Osteoblast (primary cell): ENCODE data around the gene MYORG. TPM values are rescaled to one million over a fixed set of nuclear protein-coding genes. Genes with fewer than 3 reads are reported as not detected.

ENCODE experiments used
- DNase-seq: peaks from one replicate; pipeline ENCODE4 v3.0.0; 2011; ENCODE audit warnings: low spot score, mixed read lengths; ENCODE audit not compliant: insufficient read length; ENCODE audit errors: missing footprints
- H2AFZ ChIP-seq: 2 replicates; pipeline ENCODE4 v1.6.0; 2011; ENCODE audit warnings: mild to moderate bottlenecking, low read length
- H3K27ac ChIP-seq: 2 replicates; pipeline ENCODE4 v1.5.1; 2011; ENCODE audit warnings: mild to moderate bottlenecking, low read depth, low read length, moderate library complexity
- H3K27me3 ChIP-seq: 2 replicates; pipeline ENCODE4 v1.6.0; 2012; ENCODE audit warnings: mild to moderate bottlenecking, control low read depth, inconsistent platforms, low read length, moderate library complexity; ENCODE audit not compliant: insufficient read depth
- H3K36me3 ChIP-seq: 2 replicates; pipeline ENCODE4 v1.5.1; 2011; ENCODE audit warnings: mild to moderate bottlenecking, low read length, control low read depth, moderate library complexity; ENCODE audit not compliant: insufficient read depth
- H3K4me1 ChIP-seq: 2 replicates; pipeline ENCODE4 v1.5.1; 2011; ENCODE audit warnings: mild to moderate bottlenecking, low read length, control low read depth, moderate library complexity; ENCODE audit not compliant: insufficient read depth
- H3K4me2 ChIP-seq: 2 replicates; pipeline ENCODE4 v1.6.0; 2011; ENCODE audit warnings: mild to moderate bottlenecking, low read length; ENCODE audit not compliant: insufficient read depth
- H3K4me3 ChIP-seq: fragments of 200-600 bp; sonication (generic); 3 replicates; pipeline ENCODE4 v1.5.1; 2012; ENCODE audit warnings: mild to moderate bottlenecking, low read length, inconsistent platforms; ENCODE audit not compliant: insufficient read depth
- H3K79me2 ChIP-seq: 2 replicates; pipeline ENCODE4 v1.6.0; 2012; ENCODE audit warnings: mild to moderate bottlenecking, low read length, control low read depth, inconsistent platforms; ENCODE audit not compliant: insufficient read depth
- H3K9me3 ChIP-seq: 2 replicates; pipeline ENCODE4 v1.5.1; 2011; ENCODE audit warnings: low read depth, low read length, control low read depth
- H4K20me1 ChIP-seq: 2 replicates; pipeline ENCODE4 v1.6.0; 2012; ENCODE audit warnings: mild to moderate bottlenecking, low read length, control low read depth; ENCODE audit not compliant: insufficient read depth
- CTCF ChIP-seq: IDR thresholded peaks from 2 replicates; pipeline ENCODE4 v1.5.1; 2011; ENCODE audit warnings: mild to moderate bottlenecking, low read depth, low read length, moderate library complexity; ENCODE audit errors: extremely low read depth
- total RNA-seq: library from RNA; depleted of rRNA; stranded (reverse); fragments of >200 nt; gene quantifications from 2 replicates; pipeline ENCODE4 v1.2.3, GENCODE V29; 2012

Gene MYORG
- total RNA-seq, 1 donor: 0.36 TPM

- H2AFZ ChIP-seq: no peak overlapping the region
- DNase-seq: no peak
- H3K9me3 ChIP-seq: no peaks in the 10 kb centered on the region
- no peaks in the 10 kb centered on the region for H3K27me3 ChIP-seq
- no peaks in the 10 kb centered on the region for H3K4me1 ChIP-seq
- peaks cover 8% of the 10 kb centered on the region for H3K36me3 ChIP-seq
- no peak overlapping the region for H3K4me3 ChIP-seq
- H3K27ac ChIP-seq: no peak overlapping the region
- TF ChIP-seq CTCF: no peak
- H3K79me2 ChIP-seq: no peaks in the 10 kb centered on the region
- peaks cover 4% of the 10 kb centered on the region for H4K20me1 ChIP-seq
- no peak overlapping the region for H3K4me2 ChIP-seq
Observed at GRCh38 chr9:34392511-34392910, 15.8 kb upstream of the MYORG start.

- DNase-seq: peak; percentile 14
- no peaks in the 10 kb centered on the region for H3K27me3 ChIP-seq
- TF ChIP-seq CTCF: no peak
- H3K4me1 ChIP-seq: no peaks in the 10 kb centered on the region
- no peak overlapping the region for H3K4me3 ChIP-seq
- H3K36me3 ChIP-seq: no peaks in the 10 kb centered on the region
- no peak overlapping the region for H3K27ac ChIP-seq
- no peaks in the 10 kb centered on the region for H4K20me1 ChIP-seq
- no peak overlapping the region for H3K4me2 ChIP-seq
- no peaks in the 10 kb centered on the region for H3K79me2 ChIP-seq
- no peak overlapping the region for H2AFZ ChIP-seq
- no peaks in the 10 kb centered on the region for H3K9me3 ChIP-seq
Observed at GRCh38 chr9:34387239-34387638, 10.5 kb upstream of the MYORG start.

- H4K20me1 ChIP-seq: no peaks in the 10 kb centered on the region
- H3K4me2 ChIP-seq: no peak overlapping the region
- H3K27ac ChIP-seq: no peak overlapping the region
- DNase-seq: no peak
- H3K27me3 ChIP-seq: no peaks in the 10 kb centered on the region
- TF ChIP-seq CTCF: no peak
- H3K4me1 ChIP-seq: no peaks in the 10 kb centered on the region
- no peaks in the 10 kb centered on the region for H3K9me3 ChIP-seq
- no peaks in the 10 kb centered on the region for H3K79me2 ChIP-seq
- H3K4me3 ChIP-seq: no peak overlapping the region
- H3K36me3 ChIP-seq: no peaks in the 10 kb centered on the region
- no peak overlapping the region for H2AFZ ChIP-seq
Observed at GRCh38 chr9:34386656-34387055, 10.0 kb upstream of the MYORG start.

- no peak for TF ChIP-seq CTCF
- no peak overlapping the region for H2AFZ ChIP-seq
- no peaks in the 10 kb centered on the region for H3K9me3 ChIP-seq
- no peak overlapping the region for H3K27ac ChIP-seq
- H3K4me2 ChIP-seq: no peak overlapping the region
- H3K27me3 ChIP-seq: no peaks in the 10 kb centered on the region
- no peaks in the 10 kb centered on the region for H3K4me1 ChIP-seq
- H3K4me3 ChIP-seq: no peak overlapping the region
- no peaks in the 10 kb centered on the region for H3K36me3 ChIP-seq
- H4K20me1 ChIP-seq: no peaks in the 10 kb centered on the region
- DNase-seq: peak; percentile 57
- H3K79me2 ChIP-seq: no peaks in the 10 kb centered on the region
Observed at GRCh38 chr9:34385561-34386230, 9.0 kb upstream of the MYORG start.
